Spleen (tissue), 7 donors: ENCODE data around the gene LAMB1.

ENCODE experiments used
- POLR2A ChIP-seq, 3 donors: fragments of 450-650 bp; IDR thresholded peaks; one replicate each; pipeline ENCODE4 v1.5.1; 2017; ENCODE audit warnings: antibody characterized with exemption in 3 of 3, mild to moderate bottlenecking in 1 of 3
- TF ChIP-seq, protein P1 (sequence below), 11 experiments: fragments of 200-600 bp in 7 of 11; fragments of 450-650 bp in 4 of 11; sonication (generic) in 4 of 11; IDR thresholded peaks in 8 of 11; conservative IDR thresholded peaks in 3 of 11; 1 replicate in 7 of 11; 2 replicates in 4 of 11; pipeline versions ENCODE4 v1.4.0 to v1.8.0; 2016 to 2021; ENCODE audit warnings: antibody characterized with exemption in 11 of 11, inconsistent platforms in 4 of 11, mild to moderate bottlenecking in 1 of 11
- donor health status: DM: no; HTN: no; CAD: no; lungs with moderate emphysema.
- donor health status: DM: no; HTN: no; CAD: no.
- donor health status: DM: no; HTN: no; CAD: no.

- TF ChIP-seq, protein P1, sequence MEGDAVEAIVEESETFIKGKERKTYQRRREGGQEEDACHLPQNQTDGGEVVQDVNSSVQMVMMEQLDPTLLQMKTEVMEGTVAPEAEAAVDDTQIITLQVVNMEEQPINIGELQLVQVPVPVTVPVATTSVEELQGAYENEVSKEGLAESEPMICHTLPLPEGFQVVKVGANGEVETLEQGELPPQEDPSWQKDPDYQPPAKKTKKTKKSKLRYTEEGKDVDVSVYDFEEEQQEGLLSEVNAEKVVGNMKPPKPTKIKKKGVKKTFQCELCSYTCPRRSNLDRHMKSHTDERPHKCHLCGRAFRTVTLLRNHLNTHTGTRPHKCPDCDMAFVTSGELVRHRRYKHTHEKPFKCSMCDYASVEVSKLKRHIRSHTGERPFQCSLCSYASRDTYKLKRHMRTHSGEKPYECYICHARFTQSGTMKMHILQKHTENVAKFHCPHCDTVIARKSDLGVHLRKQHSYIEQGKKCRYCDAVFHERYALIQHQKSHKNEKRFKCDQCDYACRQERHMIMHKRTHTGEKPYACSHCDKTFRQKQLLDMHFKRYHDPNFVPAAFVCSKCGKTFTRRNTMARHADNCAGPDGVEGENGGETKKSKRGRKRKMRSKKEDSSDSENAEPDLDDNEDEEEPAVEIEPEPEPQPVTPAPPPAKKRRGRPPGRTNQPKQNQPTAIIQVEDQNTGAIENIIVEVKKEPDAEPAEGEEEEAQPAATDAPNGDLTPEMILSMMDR (IDR thresholded peaks at IDR 0.05 in 8 of 11, conservative IDR thresholded peaks at IDR 0.05 in 3 of 11): no peak
- no peak for TF ChIP-seq POLR2A (IDR thresholded peaks at IDR 0.05)
Measured at GRCh38 chr7:107953924-107954303, 49.0 kb downstream of the LAMB1 start.
